Breast epithelium (tissue), 3 donors: Measurements from ENCODE around the gene EML2.

Source experiments
- POLR2AphosphoS5 ChIP-seq, 3 donors: sonication (generic); formaldehyde crosslinking; IDR thresholded peaks; one replicate each; pipeline ENCODE4 v1.6.1; 2017; ENCODE audit warnings: antibody characterized with exemption in 3 of 3
- TF ChIP-seq, protein P1 (sequence below), 3 donors: fragments of 450-650 bp; IDR thresholded peaks; one replicate each; pipeline ENCODE4 v1.5.1; 2016 to 2017; ENCODE audit warnings: antibody characterized with exemption in 3 of 3, mild to moderate bottlenecking in 3 of 3, moderate library complexity in 3 of 3

DNA sequence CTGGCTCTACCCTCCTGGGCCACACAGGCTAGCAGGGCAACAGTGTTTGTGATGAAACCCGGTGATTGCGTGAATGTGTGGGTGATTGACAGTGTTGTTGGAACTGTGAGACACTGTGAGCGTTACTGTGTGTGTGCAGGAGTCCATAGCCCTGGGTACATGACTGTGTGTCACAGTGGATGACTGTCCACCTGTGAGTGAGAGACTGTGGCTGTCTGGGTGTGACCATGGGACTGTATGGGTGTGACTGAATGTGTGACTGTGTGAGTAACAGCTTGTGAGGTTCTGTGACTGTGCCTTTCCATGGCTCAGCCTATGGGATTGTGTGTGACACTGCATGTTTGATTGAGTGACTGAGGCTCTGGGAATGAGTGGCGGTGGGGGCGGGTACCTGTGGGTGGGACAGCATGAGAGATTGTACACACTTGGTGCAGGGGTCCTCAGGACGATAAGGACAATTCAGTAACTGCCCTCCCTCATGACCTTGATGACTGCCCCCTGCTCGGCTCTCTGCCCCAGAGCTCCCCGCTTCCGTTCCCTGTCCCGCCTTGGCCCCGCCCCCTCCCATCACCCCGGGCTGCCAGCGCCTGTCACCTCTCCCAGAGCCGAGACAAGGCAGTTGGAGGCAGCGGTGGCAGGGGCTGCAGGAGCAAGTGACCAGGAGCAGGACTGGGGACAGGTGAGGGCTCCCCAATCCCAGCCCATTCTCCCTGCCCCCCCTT lies 28.6 kb upstream of the EML2 start, which contains the start of gene GIPR:
- TF ChIP-seq, protein P1, sequence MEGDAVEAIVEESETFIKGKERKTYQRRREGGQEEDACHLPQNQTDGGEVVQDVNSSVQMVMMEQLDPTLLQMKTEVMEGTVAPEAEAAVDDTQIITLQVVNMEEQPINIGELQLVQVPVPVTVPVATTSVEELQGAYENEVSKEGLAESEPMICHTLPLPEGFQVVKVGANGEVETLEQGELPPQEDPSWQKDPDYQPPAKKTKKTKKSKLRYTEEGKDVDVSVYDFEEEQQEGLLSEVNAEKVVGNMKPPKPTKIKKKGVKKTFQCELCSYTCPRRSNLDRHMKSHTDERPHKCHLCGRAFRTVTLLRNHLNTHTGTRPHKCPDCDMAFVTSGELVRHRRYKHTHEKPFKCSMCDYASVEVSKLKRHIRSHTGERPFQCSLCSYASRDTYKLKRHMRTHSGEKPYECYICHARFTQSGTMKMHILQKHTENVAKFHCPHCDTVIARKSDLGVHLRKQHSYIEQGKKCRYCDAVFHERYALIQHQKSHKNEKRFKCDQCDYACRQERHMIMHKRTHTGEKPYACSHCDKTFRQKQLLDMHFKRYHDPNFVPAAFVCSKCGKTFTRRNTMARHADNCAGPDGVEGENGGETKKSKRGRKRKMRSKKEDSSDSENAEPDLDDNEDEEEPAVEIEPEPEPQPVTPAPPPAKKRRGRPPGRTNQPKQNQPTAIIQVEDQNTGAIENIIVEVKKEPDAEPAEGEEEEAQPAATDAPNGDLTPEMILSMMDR (IDR thresholded peaks at IDR 0.05): no peak
- no peak for TF ChIP-seq POLR2AphosphoS5 (IDR thresholded peaks at IDR 0.05)
